ENCODE data around the gene TFAP2A. TPM values are rescaled to one million over a fixed set of nuclear protein-coding genes. Genes with fewer than 3 reads are reported as not detected.

TFAP2A gene
- polyA plus RNA-seq, 1 donor (not counting 4 experiments of a cell fraction or from before 2014, with no cell fraction given) = 30.2 TPM

GRCh38 chr6:10351791-10352190 lies 63.1 kb downstream of the TFAP2A start:
- Histone ChIP-seq H3K4me2 (ENCODE audit: control insufficient read depth, extremely low read depth, insufficient read depth, low read depth, low read length) (peak overlapping the region; percentile 59), H3K4me1 (ENCODE audit: control insufficient read depth, extremely low read depth, insufficient read depth, low read length) (peaks cover 42% of the 10 kb centered on the region), H3K27me3 (ENCODE audit: control insufficient read depth, extremely low read depth, insufficient read depth, low read length) (no peaks in the 10 kb centered on the region), H3K36me3 (ENCODE audit: control insufficient read depth in 2 of 2, extremely low read depth in 1 of 2, insufficient read depth in 2 of 2, low read length in 2 of 2) (no peaks in the 10 kb centered on the region), H4K20me1 (ENCODE audit: control insufficient read depth, extremely low read depth, insufficient read depth, low read length) (no peaks in the 10 kb centered on the region), H3K9me3 (ENCODE audit: control insufficient read depth, low read depth, low read length) (no peaks in the 10 kb centered on the region), H3K9me1 (ENCODE audit: control insufficient read depth, extremely low read depth, insufficient read depth, low read length) (no peaks in the 10 kb centered on the region), H3K79me2 (ENCODE audit: control insufficient read depth, insufficient read depth, low read length) (no peaks in the 10 kb centered on the region), H2AFZ (ENCODE audit: control insufficient read depth, low read length) (peak overlapping the region; percentile 96), H3K9ac (ENCODE audit: control insufficient read depth, extremely low read depth, insufficient read depth, low read length) (peak overlapping the region; percentile 67), H3K4me3 (ENCODE audit: control insufficient read depth in 2 of 3, extremely low read depth in 1 of 3, insufficient read depth in 2 of 3, low read depth in 1 of 3, low read length in 3 of 3) (no peak overlapping the region), H3K27ac (ENCODE audit: control insufficient read depth, insufficient read depth, low read length) (peak overlapping the region; percentile 73)
- TF ChIP-seq CTCF (optimal IDR thresholded peaks at IDR 0.05 in 1 of 3, IDR thresholded peaks at IDR 0.05 in 1 of 3, conservative IDR thresholded peaks at IDR 0.05 in 1 of 3; ENCODE audit: extremely low read depth in 1 of 3, insufficient read depth in 2 of 3, low read length in 3 of 3) = no peak
- TF ChIP-seq EZH2 (IDR thresholded peaks at IDR 0.05; ENCODE audit: low read length) = no peak
- FAIRE-seq (no peak), DNase-seq (ENCODE audit: low read depth, low spot score) (no peak)
- dilution Hi-C loops (cut with MboI; ENCODE audit: extremely low pct_ligation_motif_present, low sequenced_read_pairs) = no loop called here

- Histone ChIP-seq H3K79me2 (ENCODE audit: control insufficient read depth, insufficient read depth, low read length) (no peaks in the 10 kb centered on the region), H3K27ac (ENCODE audit: control insufficient read depth, insufficient read depth, low read length) (peak overlapping the region; percentile 42), H3K27me3 (ENCODE audit: control insufficient read depth, extremely low read depth, insufficient read depth, low read length) (no peaks in the 10 kb centered on the region), H2AFZ (ENCODE audit: control insufficient read depth, low read length) (no peak overlapping the region), H3K9me3 (ENCODE audit: control insufficient read depth, low read depth, low read length) (no peaks in the 10 kb centered on the region), H3K9me1 (ENCODE audit: control insufficient read depth, extremely low read depth, insufficient read depth, low read length) (no peaks in the 10 kb centered on the region), H3K9ac (ENCODE audit: control insufficient read depth, extremely low read depth, insufficient read depth, low read length) (peak overlapping the region; percentile 5), H3K4me1 (ENCODE audit: control insufficient read depth, extremely low read depth, insufficient read depth, low read length) (peaks cover 39% of the 10 kb centered on the region), H3K4me2 (ENCODE audit: control insufficient read depth, extremely low read depth, insufficient read depth, low read depth, low read length) (no peak overlapping the region), H4K20me1 (ENCODE audit: control insufficient read depth, extremely low read depth, insufficient read depth, low read length) (no peaks in the 10 kb centered on the region), H3K36me3 (ENCODE audit: control insufficient read depth in 2 of 2, extremely low read depth in 1 of 2, insufficient read depth in 2 of 2, low read length in 2 of 2) (no peaks in the 10 kb centered on the region), H3K4me3 (ENCODE audit: control insufficient read depth in 2 of 3, extremely low read depth in 1 of 3, insufficient read depth in 2 of 3, low read depth in 1 of 3, low read length in 3 of 3) (no peak overlapping the region)
- FAIRE-seq (peak; percentile 36), DNase-seq (ENCODE audit: low read depth, low spot score) (no peak)
- dilution Hi-C loops (cut with MboI; ENCODE audit: extremely low pct_ligation_motif_present, low sequenced_read_pairs) = no loop called here
- no peak for TF ChIP-seq EZH2 (IDR thresholded peaks at IDR 0.05; ENCODE audit: low read length)
- TF ChIP-seq CTCF (optimal IDR thresholded peaks at IDR 0.05 in 1 of 3, IDR thresholded peaks at IDR 0.05 in 1 of 3, conservative IDR thresholded peaks at IDR 0.05 in 1 of 3; ENCODE audit: extremely low read depth in 1 of 3, insufficient read depth in 2 of 3, low read length in 3 of 3) = no peak
Observed at GRCh38 chr6:10350720-10351119, 64.2 kb downstream of the TFAP2A start.
